ENCODE data around the gene PPARA. TPM values are rescaled to one million over a fixed set of nuclear protein-coding genes. Genes with fewer than 3 reads are reported as not detected.

PPARA gene
- total and polyA plus RNA-seq, 2 donors (not counting 1 experiment from before 2014, with no cell fraction given) = 10.2 to 17.5 TPM

DNA sequence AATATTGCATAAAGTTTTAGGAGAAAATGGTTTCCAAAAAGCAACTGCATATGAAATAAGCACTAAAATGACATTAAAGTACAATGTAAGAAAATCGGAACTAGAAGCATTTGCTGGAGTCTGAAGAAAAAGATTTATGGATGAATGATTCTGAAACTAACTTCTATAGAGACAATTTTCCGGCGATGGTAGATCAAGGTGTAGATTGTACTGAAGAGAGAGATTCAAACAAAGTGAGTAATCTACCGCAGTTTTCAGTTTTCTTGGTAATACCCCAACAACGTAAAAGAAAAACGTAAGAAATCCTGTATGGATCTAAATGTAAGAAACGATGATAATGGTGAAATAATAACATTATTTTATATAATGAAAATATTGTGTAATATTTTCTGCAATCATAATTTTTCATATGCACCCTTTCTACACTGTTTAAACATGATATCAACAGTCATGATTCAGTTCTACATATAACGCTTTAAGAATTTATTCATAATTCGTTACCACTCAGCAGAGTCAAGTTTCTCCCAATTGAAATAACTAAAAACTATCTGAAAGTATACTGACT is 101.6 kb downstream of the PPARA start:
- Histone ChIP-seq H2AFZ (ENCODE audit: low read length) (no peak overlapping the region), H3K79me2 (ENCODE audit: control insufficient read depth, insufficient read depth, low read length) (no peaks in the 10 kb centered on the region), H3K27me3 (ENCODE audit: control insufficient read depth, insufficient read depth, low read length) (no peaks in the 10 kb centered on the region), H3K4me3 (replicated peaks in 1 of 4; ENCODE audit: control extremely low read depth in 1 of 4, insufficient read depth in 1 of 4, low read depth in 3 of 4, low read length in 4 of 4) (no peak overlapping the region), H3K27ac (ENCODE audit: insufficient read depth, low read length) (no peak overlapping the region), H4K20me1 (ENCODE audit: control insufficient read depth, extremely low read depth, insufficient read depth, low read length) (no peaks in the 10 kb centered on the region), H3K4me2 (ENCODE audit: extremely low read depth, insufficient read depth, low read length) (no peak overlapping the region), H3K9ac (ENCODE audit: insufficient read depth, low read length) (no peak overlapping the region), H3K36me3 (ENCODE audit: control insufficient read depth, insufficient read depth, low read length) (no peaks in the 10 kb centered on the region), H3K4me1 (ENCODE audit: control insufficient read depth, extremely low read depth, insufficient read depth, low read length) (no peaks in the 10 kb centered on the region), H3K9me3 (ENCODE audit: control insufficient read depth, insufficient read depth, low read depth, low read length) (no peaks in the 10 kb centered on the region)
- DNase-seq (ENCODE audit: low read depth in 2 of 2) = no peak
- TF ChIP-seq, protein P1, sequence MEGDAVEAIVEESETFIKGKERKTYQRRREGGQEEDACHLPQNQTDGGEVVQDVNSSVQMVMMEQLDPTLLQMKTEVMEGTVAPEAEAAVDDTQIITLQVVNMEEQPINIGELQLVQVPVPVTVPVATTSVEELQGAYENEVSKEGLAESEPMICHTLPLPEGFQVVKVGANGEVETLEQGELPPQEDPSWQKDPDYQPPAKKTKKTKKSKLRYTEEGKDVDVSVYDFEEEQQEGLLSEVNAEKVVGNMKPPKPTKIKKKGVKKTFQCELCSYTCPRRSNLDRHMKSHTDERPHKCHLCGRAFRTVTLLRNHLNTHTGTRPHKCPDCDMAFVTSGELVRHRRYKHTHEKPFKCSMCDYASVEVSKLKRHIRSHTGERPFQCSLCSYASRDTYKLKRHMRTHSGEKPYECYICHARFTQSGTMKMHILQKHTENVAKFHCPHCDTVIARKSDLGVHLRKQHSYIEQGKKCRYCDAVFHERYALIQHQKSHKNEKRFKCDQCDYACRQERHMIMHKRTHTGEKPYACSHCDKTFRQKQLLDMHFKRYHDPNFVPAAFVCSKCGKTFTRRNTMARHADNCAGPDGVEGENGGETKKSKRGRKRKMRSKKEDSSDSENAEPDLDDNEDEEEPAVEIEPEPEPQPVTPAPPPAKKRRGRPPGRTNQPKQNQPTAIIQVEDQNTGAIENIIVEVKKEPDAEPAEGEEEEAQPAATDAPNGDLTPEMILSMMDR (conservative IDR thresholded peaks at IDR 0.05 in 1 of 2, IDR thresholded peaks at IDR 0.05 in 1 of 2; ENCODE audit: low read depth in 1 of 2, low read length in 2 of 2) = no peak
- no peak for TF ChIP-seq EZH2 (IDR thresholded peaks at IDR 0.05; ENCODE audit: low read length, missing control alignments)

DNA sequence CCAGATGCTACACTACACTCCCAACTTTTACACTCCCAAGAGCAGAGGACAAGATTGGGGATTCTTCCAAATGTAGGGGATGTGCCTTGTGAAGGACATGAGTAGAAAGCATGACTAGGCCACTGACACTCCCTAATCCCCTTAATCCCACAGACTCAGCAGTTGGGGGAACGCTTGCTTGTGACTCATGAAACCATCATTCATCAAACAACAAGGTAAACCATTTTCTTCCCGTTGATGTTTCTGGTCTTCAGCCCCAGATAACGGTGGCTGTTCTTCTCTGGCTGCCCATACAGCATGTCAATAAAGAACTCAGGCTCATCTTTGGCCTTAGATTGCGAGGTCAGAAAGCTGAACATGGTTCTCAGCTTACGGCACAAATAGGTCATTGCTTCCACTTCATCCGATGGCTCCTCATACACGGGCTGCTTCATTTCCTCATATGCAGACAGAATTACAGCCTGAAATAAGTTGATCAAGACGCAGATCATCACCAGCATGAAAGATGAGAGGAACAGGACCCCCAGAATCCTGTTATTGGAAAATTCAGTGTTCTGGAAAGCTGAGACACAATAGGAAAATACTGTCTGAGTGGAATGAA is 106.1 kb downstream of the PPARA start:
- Histone ChIP-seq H3K4me2 (ENCODE audit: extremely low read depth, insufficient read depth, low read length) (no peak overlapping the region), H3K79me2 (ENCODE audit: control insufficient read depth, insufficient read depth, low read length) (no peaks in the 10 kb centered on the region), H3K4me1 (ENCODE audit: control insufficient read depth, extremely low read depth, insufficient read depth, low read length) (no peaks in the 10 kb centered on the region), H4K20me1 (ENCODE audit: control insufficient read depth, extremely low read depth, insufficient read depth, low read length) (no peaks in the 10 kb centered on the region), H3K27ac (ENCODE audit: insufficient read depth, low read length) (no peak overlapping the region), H3K36me3 (ENCODE audit: control insufficient read depth, insufficient read depth, low read length) (no peaks in the 10 kb centered on the region), H3K9ac (ENCODE audit: insufficient read depth, low read length) (no peak overlapping the region), H3K4me3 (replicated peaks in 1 of 4; ENCODE audit: control extremely low read depth in 1 of 4, insufficient read depth in 1 of 4, low read depth in 3 of 4, low read length in 4 of 4) (no peak overlapping the region), H3K27me3 (ENCODE audit: control insufficient read depth, insufficient read depth, low read length) (peaks cover 8% of the 10 kb centered on the region), H3K9me3 (ENCODE audit: control insufficient read depth, insufficient read depth, low read depth, low read length) (no peaks in the 10 kb centered on the region), H2AFZ (ENCODE audit: low read length) (no peak overlapping the region)
- no peak for DNase-seq (ENCODE audit: low read depth in 2 of 2)
- TF ChIP-seq, protein P1 (conservative IDR thresholded peaks at IDR 0.05 in 1 of 2, IDR thresholded peaks at IDR 0.05 in 1 of 2; ENCODE audit: low read depth in 1 of 2, low read length in 2 of 2) = no peak
- TF ChIP-seq EZH2 (IDR thresholded peaks at IDR 0.05; ENCODE audit: low read length, missing control alignments) = no peak

DNA sequence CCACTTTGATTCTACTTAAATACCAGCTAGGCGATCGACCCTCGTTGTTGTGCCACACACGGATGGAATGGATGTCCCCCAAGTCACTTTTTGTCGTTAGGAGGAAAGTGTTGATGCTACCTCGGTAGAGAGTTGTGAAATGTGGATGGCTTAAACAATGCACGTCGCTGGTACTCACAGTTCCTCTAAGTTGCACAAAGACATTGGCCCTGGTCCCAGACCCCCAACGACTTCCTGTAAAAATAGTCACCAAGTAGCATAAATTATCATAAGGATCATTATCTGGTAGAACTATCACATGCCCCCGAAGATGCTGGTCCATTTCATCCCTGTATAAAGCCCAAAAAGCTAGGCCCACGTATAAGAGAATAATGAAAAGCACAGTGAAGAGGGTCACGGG is 109.0 kb downstream of the PPARA start:
- DNase-seq (ENCODE audit: low read depth in 2 of 2) = no peak
- no peak for TF ChIP-seq EZH2 (IDR thresholded peaks at IDR 0.05; ENCODE audit: low read length, missing control alignments)
- TF ChIP-seq, protein P1 (conservative IDR thresholded peaks at IDR 0.05 in 1 of 2, IDR thresholded peaks at IDR 0.05 in 1 of 2; ENCODE audit: low read depth in 1 of 2, low read length in 2 of 2) = no peak
- Histone ChIP-seq H4K20me1 (ENCODE audit: control insufficient read depth, extremely low read depth, insufficient read depth, low read length) (no peaks in the 10 kb centered on the region), H3K79me2 (ENCODE audit: control insufficient read depth, insufficient read depth, low read length) (no peaks in the 10 kb centered on the region), H2AFZ (ENCODE audit: low read length) (no peak overlapping the region), H3K9me3 (ENCODE audit: control insufficient read depth, insufficient read depth, low read depth, low read length) (no peaks in the 10 kb centered on the region), H3K4me3 (replicated peaks in 1 of 4; ENCODE audit: control extremely low read depth in 1 of 4, insufficient read depth in 1 of 4, low read depth in 3 of 4, low read length in 4 of 4) (no peak overlapping the region), H3K4me2 (ENCODE audit: extremely low read depth, insufficient read depth, low read length) (no peak overlapping the region), H3K9ac (ENCODE audit: insufficient read depth, low read length) (no peak overlapping the region), H3K4me1 (ENCODE audit: control insufficient read depth, extremely low read depth, insufficient read depth, low read length) (no peaks in the 10 kb centered on the region), H3K27me3 (ENCODE audit: control insufficient read depth, insufficient read depth, low read length) (peaks cover 13% of the 10 kb centered on the region), H3K36me3 (ENCODE audit: control insufficient read depth, insufficient read depth, low read length) (no peaks in the 10 kb centered on the region), H3K27ac (ENCODE audit: insufficient read depth, low read length) (no peak overlapping the region)

Measured in fibroblast of lung (primary cell).